Measurements from ENCODE around the gene MTAP.
A peak's percentile ranks its signal among the peaks of the same experiment; 100 is the strongest.

MTAP gene

DNA sequence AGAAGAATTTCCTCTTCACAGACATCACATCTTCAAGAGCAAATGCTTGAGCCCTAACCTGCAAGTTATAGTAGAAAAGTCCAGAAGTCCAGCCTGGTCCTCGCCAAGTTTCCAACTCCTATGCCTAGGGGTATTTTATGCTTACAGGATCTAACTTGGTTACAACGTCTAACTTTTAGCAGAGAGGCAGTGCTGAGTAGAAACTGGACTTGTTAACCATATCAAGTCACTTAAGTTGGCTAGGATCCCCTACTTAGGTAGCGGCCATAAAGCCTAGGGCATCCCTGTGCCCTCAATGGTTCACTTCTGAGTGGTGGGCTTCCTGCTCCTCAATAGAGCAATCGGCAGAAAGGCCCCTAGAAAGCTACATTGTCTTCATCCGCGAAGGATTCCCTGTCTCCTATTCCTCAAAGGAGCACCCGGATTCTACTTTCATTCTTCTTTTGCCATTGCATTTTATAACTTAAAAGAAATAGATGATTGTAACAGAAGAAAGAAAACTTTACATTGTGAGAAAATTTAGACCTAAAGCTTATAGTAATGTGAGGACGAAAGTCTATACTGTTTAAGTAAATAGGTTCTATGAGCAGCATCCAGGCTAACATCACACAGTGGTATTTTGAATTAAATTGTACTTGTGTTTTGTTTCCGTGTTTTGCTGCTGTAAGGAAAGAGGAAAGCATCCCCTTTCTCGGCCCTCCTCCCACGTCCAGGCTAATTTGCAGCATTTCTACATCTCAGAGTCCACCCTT is 1.3 kb upstream of the MTAP start:
- H3K36me3 Mint-ChIP-seq (ENCODE audit: low read depth) = peaks cover 10% of the 10 kb centered on the region
- peak overlapping the region; percentile 97 to 100 (median 100) for H3K4me3 Mint-ChIP-seq
- no peaks in the 10 kb centered on the region for H3K9me3 Mint-ChIP-seq
- peaks cover 34% of the 10 kb centered on the region for H3K27me3 Mint-ChIP-seq (ENCODE audit: low read depth)
- H3K4me1 Mint-ChIP-seq = peaks cover 24% of the 10 kb centered on the region
- peak overlapping the region; percentile 96 to 99 (median 98) for H3K27ac Mint-ChIP-seq
- TF ChIP-seq, protein P1, sequence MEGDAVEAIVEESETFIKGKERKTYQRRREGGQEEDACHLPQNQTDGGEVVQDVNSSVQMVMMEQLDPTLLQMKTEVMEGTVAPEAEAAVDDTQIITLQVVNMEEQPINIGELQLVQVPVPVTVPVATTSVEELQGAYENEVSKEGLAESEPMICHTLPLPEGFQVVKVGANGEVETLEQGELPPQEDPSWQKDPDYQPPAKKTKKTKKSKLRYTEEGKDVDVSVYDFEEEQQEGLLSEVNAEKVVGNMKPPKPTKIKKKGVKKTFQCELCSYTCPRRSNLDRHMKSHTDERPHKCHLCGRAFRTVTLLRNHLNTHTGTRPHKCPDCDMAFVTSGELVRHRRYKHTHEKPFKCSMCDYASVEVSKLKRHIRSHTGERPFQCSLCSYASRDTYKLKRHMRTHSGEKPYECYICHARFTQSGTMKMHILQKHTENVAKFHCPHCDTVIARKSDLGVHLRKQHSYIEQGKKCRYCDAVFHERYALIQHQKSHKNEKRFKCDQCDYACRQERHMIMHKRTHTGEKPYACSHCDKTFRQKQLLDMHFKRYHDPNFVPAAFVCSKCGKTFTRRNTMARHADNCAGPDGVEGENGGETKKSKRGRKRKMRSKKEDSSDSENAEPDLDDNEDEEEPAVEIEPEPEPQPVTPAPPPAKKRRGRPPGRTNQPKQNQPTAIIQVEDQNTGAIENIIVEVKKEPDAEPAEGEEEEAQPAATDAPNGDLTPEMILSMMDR (IDR thresholded peaks at IDR 0.05; ENCODE audit: unreplicated experiment in 3 of 3) = no peak

DNA sequence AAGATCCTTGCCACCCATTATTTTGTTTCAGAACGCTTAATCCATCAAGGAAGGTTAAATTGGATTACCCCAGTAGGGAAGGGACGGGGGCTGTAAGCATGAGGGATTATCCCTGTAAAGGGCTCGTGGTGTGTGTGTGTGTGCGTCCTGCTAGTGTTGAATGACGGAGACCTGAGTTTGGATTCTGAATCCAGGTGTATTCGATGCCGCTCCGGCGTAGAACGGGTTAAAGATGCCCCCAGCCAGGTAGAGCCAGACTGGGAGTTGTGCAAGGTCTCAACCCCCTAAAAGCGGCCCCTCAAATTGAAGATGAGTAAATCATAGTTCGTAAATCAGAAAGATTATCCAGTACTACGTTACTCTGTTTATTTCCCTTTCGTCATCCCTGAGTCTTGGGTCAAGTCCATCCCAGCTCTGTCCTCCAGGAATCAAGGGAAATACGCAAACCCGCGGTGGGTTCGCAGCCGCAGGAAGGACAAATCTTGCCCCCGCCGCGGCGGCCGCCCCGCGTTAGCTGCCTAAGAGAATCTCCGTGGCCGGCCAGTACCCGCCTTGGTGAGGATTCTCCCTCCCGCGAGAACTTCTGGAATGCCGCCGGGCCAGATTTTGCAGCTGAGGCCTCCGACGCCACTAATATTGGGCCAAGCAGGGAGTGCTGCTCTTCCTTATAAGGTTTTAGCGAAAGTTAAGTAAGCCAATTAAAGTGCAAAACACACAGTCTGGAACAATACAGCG is 586 bp upstream of the MTAP start:
- H3K4me3 Mint-ChIP-seq = peak overlapping the region; percentile 97 to 100 (median 100)
- H3K36me3 Mint-ChIP-seq (ENCODE audit: low read depth) = peaks cover 14% of the 10 kb centered on the region
- H3K27me3 Mint-ChIP-seq (ENCODE audit: low read depth) = peaks cover 27% of the 10 kb centered on the region
- no peaks in the 10 kb centered on the region for H3K9me3 Mint-ChIP-seq
- H3K27ac Mint-ChIP-seq = peak overlapping the region; percentile 96 to 99 (median 98)
- TF ChIP-seq, protein P1 (IDR thresholded peaks at IDR 0.05; ENCODE audit: unreplicated experiment in 3 of 3) = no peak
- H3K4me1 Mint-ChIP-seq = peaks cover 27% of the 10 kb centered on the region

DNA sequence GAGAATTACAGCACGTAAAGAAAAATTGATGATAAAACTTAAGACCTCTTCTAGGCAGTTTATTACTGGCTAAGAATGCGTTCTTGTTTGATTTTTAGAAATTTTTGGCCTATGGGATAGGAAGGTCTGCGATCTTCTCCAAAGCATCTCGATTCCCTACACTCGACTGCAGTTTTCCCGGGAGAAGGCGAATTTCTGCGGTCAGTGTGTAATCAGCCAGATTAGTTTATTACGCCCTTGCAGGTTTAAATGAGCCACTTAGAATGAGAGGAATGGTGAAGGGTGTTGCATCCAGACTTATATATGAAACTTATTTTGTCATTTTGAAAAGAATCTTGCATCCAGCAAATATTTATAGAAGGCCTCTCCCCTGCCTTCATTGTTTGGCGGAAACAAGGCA is 1.2 kb downstream of the MTAP start:
- peaks cover 16% of the 10 kb centered on the region for H3K36me3 Mint-ChIP-seq (ENCODE audit: low read depth)
- H3K4me3 Mint-ChIP-seq = peak overlapping the region; percentile 100
- peaks cover 13% of the 10 kb centered on the region for H3K27me3 Mint-ChIP-seq (ENCODE audit: low read depth)

DNA sequence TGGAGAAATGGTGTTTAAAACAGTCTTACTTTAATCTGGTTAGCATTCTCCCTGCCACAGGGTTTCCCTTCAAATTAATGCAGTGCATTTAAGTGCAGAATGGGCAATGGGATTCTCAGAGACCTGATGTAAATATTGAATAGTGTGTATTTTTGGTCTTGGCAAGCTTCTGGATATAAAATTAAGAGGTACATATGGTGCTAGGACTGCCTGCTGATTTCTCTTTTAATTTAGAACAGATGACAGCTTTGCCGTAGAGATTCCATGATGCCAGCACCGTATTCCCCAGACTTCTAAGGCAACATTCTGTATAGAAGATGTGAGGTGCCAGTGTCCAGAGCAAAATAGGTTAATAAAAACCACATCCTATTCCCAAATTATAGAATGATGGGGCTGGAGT is 1.9 kb downstream of the MTAP start:
- Mint-ChIP-seq H3K4me1 (peaks cover 27% of the 10 kb centered on the region), H3K27ac (peak overlapping the region; percentile 16 to 99 (median 96)), H3K27me3 (ENCODE audit: low read depth) (peaks cover 10% of the 10 kb centered on the region), H3K4me3 (peak overlapping the region; percentile 100), H3K36me3 (ENCODE audit: low read depth) (peaks cover 22% of the 10 kb centered on the region), H3K9me3 (no peaks in the 10 kb centered on the region)
- TF ChIP-seq, protein P1 (IDR thresholded peaks at IDR 0.05; ENCODE audit: unreplicated experiment in 3 of 3) = no peak

More for the DNA sequence above, 1.2 kb downstream of the MTAP start:
- peaks cover 27% of the 10 kb centered on the region for H3K4me1 Mint-ChIP-seq
- peak overlapping the region; percentile 96 to 99 (median 99) for H3K27ac Mint-ChIP-seq
- TF ChIP-seq, protein P1 (IDR thresholded peaks at IDR 0.05; ENCODE audit: unreplicated experiment in 3 of 3) = no peak
- H3K9me3 Mint-ChIP-seq = no peaks in the 10 kb centered on the region

DNA sequence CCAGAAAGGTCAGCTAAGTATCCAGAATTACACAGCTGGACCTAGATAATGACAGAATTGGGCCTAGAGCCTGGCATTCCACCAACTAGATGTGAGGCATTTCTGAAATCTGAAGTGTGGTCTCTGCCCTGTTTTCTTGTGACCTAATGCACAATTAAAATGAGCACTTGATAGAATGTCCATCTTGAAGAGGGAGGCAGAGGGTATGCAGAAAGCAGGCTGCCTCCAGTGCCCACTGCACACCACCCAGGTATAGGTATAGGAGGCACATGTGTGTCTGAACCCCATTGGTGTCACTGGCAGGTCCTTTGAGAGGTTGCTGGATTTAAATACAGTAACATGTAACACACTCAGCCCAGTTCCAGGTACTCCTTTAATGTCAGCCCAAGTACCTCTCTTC is 2.4 kb downstream of the MTAP start:
- no peaks in the 10 kb centered on the region for H3K9me3 Mint-ChIP-seq
- peaks cover 24% of the 10 kb centered on the region for H3K36me3 Mint-ChIP-seq (ENCODE audit: low read depth)
- H3K4me3 Mint-ChIP-seq = peak overlapping the region in 2 of 3 experiments; percentile 26 to 32
- H3K27me3 Mint-ChIP-seq (ENCODE audit: low read depth) = peaks cover 5% of the 10 kb centered on the region
- peaks cover 30% of the 10 kb centered on the region for H3K4me1 Mint-ChIP-seq
- no peak overlapping the region for H3K27ac Mint-ChIP-seq
- TF ChIP-seq, protein P1 (IDR thresholded peaks at IDR 0.05; ENCODE audit: unreplicated experiment in 3 of 3) = no peak
